GM19193 (cell line): ENCODE data around the gene GDPD5.

Source experiments
- POLR2A ChIP-seq: IDR thresholded peaks from 4 replicates; pipeline ENCODE4 v1.6.1; 2011; ENCODE audit not compliant: insufficient read depth, insufficient read length; ENCODE audit errors: extremely low read depth

The GDPD5 gene

DNA sequence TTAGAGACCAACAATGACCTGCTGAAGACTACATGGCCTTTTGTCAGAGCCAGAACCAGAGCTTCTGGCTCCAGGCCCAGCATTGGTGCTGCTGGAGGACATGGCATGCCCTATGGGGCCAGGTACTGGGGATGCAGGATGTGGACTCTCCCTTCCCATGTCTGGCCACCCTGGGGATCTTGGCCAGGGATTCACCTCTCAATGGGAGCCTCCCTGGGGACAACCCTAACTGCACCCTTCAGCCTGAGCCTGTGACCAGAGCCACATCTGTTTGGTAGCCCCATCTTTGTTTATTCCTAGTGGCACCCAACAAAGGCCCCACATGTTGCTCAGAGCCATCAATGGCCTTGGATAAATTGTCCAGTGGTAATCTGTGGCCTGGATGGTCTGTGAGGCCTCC, 98.6 kb downstream of the GDPD5 start:
- no peak for TF ChIP-seq POLR2A

DNA sequence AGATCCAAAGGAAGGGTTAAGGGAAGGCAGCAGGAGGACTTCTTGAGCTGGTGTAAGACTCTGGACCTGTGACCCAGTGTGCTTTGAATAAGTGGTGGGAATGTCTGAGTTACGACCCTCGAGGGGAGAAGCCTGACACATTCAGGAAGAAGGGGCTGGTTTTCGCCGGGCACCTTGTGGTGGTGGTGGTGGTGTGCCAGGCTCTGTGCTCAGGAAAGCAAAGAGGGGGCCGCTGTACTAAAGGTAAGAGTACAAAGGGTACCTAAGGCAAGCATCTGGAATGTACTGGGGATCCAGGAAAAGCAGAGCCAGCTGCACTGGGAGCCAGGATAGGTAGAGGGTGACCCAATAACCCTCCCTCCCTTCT, 99.0 kb downstream of the GDPD5 start:
- TF ChIP-seq POLR2A = no peak

DNA sequence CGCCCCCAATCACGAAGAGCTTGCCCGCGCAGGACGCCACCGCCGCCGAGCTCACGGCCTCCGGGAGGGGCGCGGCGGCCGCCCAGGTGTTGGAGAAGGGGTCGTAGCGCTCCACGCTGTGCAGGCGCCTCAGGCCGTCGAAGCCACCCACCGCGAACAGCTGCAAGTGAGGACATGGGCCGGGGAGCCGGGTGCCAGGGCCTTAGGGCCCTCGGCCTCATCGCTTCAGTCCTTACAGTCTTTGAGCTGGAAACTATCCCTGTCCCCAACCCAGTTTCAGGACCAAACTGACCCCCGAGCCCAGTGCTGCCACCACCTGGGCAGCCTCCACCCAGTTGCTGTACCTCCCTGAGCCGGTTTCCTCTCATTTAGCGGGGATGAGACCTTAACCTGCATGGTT, 100.3 kb downstream of the GDPD5 start:
- no peak for TF ChIP-seq POLR2A

DNA sequence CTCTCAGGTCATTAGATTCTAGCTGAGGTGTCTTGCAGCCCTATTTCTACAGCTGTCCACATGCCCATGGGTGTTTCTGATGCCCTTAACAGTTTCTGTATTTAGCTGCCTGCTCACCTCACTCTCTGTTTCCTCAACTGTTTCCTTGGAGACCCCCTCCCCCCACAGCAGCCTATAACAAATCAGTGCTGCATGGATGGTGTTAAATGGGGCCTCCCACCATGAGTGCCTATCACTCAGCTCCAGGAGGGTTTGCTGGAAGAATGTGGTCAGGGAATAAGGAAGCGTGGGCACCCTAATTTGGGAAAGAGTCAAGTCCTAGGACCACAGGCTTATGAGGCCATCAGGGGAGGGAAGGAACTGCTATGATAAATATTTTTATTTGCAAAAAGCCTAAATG, 101.3 kb downstream of the GDPD5 start:
- no peak for TF ChIP-seq POLR2A

DNA sequence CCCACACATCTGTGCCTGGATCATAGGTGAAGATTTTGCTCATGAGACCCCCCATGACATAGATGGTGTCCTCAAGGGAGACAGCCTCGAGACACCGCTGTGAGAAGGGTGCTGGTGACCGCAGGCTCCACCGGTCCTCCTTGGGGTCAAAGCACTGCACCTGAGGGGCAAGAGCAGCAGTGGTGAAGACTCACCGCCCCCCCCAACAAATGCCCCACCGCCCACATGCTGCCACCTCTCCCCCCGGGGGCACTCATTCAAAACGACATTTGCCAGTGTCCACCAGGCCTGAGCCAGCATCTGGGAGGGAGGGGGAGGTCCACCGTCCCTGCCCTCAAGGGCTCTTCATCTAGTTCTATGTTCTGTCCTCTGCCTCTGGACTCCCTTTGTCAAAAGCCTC, 102.0 kb downstream of the GDPD5 start:
- TF ChIP-seq POLR2A = no peak

DNA sequence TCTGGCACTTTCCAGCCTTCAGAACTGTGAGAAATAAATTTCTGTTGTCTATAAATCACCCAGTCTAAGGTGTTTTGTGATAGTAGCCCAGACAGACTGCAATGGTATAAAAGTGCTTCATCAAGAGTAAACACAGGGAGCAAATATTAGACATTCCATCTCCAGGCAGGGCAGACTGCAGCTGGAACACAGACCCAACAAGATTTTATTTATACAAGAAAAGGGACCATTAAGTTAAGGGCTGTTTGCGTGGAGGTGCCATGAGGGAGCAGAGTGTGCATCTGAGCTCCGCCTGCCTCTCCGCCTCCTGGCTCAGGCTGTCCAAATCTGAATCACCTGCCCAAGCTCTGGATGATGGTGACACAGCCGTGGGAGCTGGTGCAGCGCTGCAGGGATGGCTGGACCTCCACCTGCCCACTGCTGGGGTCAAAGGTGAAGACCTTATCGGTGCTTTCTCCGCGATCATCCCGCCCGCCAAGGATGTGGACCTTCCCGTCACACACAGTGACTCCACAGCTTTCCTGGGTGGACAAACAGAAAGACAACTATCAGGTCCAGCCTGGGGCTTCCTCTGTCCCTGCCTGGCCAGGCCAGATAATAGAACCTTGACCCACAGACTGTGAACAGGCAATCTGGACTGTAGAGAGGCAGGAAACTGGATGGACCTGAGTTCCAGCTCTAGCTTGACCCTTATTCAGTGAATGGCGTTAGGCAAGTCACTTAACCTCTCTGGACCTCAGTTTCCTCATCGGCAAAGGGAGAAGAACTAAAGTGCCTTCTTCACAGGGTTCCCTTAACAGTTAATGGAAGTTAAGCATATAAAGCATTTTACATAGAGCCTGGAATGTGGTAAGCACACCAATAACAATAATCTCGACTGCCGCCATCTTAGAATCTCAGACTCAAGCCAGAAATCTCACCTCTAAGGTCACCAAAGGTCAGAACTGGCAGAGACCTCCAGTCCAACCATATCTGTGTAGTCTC, 103.2 kb downstream of the GDPD5 start:
- no peak for TF ChIP-seq POLR2A

DNA sequence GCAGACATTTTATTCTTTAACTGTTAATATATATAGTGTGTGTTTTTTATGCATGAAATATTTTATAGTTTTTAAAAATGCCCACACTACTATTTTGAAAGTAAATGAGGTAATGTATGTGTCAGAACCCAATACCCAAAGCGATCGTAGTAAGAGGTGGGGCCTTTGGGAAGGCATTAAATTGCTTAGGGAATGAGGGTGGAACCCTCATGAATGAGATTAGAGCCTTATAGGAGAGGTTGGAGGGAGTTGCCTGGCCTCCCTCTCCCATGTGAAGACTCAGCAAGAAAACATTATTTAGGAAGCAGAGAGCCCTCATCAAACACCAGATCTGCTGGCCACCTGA, 103.9 kb downstream of the GDPD5 start:
- no peak for TF ChIP-seq POLR2A

DNA sequence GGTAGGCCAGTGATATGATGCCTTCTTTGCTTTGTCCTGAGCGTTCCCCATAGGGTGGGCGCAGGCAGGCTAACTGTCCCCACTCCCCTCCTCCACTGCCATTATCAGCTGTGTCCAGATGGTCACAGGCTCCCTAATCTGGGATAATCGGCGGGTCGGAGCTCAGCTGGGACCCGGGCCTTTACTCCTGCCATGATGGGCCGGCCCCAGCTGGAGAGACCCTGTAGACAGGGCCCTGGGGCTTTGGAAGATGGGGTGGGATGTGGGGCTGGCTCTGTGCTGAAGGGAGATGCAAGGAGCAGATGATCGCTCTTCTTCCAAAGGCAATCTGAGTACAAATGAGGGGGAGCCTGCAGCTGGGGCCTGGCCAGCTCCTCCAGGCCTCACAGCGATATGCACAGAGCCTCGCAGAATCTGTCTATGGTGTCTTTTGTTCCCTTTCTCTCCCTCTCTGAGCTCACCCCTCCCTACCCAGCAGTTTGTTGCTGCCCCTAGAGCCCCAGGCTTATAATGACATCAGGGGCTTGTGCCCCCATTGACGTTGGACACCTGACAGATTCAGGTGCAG, 104.6 kb downstream of the GDPD5 start:
- TF ChIP-seq POLR2A = no peak

DNA sequence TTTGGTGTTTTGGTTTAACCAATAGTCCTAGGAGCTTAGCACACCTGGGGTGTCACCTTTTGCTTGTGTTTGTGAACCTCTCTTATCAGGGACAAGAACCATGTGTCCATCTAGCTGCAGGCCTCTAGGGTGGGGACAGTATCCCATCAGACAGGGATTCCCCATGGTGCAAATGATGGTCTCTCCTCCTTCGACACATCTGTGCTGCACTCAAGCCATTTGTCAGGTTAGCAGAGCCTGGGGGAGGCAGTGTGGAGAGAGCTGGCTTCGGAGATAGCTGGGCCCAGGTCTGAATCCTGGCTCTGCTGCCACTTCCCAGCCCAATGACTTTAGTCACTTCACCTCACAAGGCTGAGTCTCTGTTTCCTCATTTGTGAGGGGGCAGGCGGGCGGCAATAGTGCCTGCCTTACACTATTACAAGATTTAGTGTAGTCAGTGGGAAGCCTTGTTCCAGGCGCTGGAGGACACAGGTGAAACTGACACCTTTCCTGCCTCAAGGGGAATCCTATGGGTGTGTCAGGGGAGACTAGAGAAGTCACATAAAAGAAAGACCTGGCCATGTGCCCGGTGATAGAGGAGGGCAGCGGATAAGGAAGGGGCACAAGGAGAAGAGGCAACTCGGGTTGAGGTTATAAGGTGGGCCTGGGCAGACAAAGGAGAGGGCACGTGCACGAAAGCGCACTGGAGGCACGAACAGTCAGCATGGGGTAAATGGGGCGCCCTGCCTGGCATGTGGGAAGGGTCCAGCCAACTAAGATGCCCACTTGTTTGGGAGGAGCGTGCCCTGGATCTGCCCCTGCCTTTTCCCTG, 105.3 kb downstream of the GDPD5 start:
- no peak for TF ChIP-seq POLR2A

DNA sequence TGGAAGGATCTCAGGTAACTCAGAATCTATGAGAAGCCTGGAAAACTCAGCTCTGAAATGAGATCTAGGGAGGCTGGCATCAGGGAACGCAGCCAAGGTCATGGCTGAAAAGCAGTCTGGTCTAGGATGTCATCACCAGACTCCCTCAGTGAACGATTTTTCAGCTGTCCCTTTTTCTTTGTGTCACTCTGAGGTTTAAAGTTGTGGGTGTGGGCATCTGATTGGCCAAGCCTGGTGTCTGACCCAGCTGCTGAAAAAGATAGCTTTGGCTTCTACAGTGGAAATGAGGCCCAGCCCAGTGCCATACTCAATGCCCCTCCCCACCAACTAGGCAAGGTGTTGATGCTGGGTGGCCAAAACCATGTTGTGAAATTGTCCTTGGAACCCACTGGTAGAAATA, 111.9 kb downstream of the GDPD5 start:
- no peak for TF ChIP-seq POLR2A

DNA sequence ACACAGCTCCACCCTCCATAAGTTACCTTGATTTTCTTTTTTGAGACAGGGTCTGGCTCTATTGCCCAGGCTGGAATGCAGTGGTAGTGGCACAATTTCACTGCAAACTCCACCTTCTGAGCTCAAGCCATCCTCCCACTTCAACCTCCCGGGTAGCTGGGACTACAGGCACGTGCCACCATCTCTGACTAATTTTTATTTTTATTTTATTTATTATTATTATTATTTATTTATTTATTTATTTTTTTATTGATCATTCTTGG, 116.9 kb downstream of the GDPD5 start:
- no peak for TF ChIP-seq POLR2A

DNA sequence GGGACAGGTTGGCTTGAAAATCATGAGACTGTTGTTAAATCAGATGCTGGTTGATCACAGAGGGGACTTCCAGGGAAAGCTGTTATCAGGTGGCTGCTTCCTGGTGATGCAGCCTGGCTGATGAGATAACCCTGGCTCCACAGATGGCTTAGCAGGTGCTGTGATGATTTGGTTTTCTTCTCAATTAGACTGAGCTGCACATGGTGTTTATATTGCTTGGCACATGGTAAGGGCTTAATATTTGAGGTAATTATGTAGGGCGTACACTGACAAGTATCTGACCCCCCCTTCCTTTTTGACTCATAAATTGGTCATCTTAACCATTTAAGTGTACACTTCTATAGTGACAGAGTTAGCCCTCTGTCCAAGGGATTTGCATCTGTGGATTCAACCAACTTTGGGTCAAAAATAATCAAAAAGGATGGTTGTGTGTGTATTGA, 119.4 kb downstream of the GDPD5 start:
- no peak for TF ChIP-seq POLR2A

DNA sequence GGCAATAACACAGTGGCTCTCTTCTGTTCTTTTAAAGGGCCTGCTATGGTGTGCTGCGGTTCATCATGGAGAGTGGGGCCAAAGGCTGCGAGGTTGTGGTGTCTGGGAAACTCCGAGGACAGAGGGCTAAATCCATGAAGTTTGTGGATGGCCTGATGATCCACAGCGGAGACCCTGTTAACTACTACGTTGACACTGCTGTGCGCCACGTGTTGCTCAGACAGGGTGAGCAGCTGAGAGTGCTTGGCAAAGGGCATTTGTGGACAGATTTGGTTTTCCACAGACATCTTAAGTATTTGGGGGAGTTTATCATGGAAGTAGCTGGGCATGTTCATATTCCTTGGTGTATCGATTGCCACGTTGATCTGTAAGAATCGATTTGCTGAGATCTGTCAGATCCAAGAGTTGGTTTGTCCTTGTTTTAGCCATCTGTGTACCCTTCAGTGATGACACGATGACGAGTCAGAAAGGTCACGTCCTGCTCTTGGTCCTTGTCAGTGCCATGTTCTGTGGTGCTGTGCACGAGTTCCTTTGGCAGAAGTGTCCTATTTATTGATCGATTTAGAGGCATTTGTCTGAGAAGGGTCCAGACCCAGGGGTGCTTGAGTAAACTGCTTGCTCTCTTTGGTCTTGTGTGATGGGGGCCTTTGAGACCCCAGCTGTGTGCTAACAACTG, 121.6 kb downstream of the GDPD5 start:
- no peak for TF ChIP-seq POLR2A

DNA sequence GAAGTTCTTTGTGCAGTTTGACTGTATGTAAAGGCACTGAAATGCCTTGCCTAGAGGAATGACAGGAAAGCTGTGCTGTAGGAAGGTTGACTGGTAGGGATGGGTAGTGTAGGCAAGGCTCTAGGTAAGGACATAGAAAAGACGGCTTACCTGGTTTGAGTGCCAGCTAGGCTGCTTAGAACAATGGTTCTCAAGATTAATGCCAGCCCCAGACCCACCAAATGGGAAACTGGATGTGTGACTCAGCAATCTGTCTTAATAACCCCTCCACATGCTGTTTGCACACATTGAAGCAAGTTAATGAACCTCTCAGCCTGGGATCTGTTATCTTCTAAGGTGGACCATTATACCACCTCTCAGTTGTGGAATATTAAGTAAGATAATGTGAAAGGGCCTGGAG, 122.7 kb downstream of the GDPD5 start:
- TF ChIP-seq POLR2A = no peak
